Measurements from ENCODE around the gene BICRA.
"Not testable (repeated sequence)": the region's sequence is repeated elsewhere in the genome, so short reads cannot be mapped to it uniquely, and the experiment has no call there.

Gene BICRA

DNA sequence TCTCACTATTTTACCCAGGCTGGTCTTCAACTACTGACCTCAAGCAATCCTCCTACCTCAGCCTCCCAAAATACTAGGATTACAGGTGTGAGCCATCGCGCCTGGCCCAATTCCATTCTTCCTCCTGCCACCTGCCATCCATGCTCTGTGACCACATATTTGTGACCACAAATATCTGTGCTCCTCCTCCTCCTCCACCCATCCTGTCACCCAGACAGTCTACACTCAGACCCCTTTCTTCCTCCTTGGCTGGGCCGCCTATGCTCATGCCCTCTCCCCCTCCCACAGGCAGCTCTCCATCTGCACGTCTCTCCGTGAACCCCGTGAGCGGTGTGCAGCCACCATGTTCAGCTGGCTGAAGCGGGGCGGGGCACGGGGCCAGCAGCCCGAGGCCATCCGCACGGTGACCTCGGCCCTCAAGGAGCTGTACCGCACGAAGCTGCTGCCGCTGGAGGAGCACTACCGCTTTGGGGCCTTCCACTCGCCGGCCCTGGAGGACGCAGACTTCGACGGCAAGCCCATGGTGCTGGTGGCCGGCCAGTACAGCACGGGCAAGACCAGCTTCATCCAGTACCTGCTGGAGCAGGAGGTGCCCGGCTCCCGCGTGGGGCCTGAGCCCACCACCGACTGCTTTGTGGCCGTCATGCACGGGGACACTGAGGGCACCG lies 107.5 kb downstream of the BICRA start:
- DNase-seq, result no peak

DNA sequence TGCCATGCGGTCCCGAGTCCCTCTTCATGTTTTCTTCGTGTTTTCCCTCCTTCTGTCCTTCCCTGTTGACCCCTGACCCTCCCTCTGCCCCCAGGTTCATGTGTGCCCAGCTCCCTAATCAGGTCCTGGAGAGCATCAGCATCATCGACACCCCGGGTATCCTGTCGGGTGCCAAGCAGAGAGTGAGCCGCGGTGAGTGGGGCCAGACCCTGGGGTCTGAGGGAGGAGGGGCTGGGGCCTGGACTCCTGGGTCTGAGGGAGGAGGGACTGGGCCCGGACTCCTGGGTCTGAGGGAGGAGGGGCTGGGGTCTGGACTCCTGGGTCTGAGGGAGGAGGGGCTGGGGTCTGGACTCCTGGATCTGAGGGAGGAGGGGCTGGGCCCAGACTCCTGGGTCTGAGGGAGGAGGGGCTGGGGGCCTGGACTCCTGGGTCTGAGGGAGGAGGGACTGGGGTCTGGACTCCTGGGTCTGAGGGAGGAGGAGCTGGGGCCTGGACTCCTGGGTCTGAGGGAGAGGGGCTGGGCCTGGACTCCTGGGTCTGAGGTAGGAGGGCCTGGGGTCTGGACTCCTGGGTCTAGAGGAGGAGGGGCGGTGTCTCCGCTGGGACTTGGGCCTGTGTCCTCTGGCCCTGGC lies 109.6 kb downstream of the BICRA start:
- DNase-seq, result not testable (repeated sequence)

DNA sequence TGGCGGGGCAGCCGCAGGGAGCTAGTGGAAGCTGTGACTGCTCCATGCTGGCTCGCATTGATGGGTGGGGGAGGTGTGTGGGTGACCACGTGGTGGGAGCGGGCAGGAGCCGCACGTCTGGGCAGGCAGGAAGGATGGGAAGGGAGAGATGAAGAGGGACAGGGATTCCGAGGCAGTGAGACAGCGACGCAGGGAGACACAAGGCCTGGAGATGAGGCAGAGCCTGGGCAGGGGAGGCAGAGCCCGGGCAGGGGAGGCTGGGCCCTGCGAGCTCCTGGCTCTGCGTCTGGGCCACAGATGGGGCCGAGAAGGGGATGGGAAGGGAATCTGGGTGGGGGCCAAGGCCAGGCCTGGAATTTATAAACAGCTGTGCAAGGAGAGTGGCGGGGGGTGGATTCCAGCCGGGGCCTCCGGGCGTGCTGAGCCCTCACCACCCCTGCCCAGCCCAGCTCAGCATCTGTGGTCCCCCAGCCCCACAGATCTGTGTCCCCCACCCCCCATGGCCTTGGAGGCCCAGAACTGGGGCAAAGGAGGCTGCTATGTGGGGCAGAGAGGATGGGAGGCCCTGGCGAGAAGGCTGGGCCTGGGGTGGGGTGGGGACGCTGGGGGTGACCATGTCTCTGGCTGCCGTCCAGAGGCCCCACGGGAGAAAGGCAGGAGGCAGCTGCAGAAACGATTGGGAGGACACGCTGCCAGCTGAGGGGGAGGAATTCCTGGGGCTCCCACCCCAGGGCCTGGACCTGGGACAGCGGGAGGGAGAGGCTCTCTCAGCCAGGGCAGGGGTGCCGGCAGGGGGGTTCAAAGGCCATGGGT lies 110.3 kb downstream of the BICRA start:
- DNase-seq, result peak; percentile 96

DNA sequence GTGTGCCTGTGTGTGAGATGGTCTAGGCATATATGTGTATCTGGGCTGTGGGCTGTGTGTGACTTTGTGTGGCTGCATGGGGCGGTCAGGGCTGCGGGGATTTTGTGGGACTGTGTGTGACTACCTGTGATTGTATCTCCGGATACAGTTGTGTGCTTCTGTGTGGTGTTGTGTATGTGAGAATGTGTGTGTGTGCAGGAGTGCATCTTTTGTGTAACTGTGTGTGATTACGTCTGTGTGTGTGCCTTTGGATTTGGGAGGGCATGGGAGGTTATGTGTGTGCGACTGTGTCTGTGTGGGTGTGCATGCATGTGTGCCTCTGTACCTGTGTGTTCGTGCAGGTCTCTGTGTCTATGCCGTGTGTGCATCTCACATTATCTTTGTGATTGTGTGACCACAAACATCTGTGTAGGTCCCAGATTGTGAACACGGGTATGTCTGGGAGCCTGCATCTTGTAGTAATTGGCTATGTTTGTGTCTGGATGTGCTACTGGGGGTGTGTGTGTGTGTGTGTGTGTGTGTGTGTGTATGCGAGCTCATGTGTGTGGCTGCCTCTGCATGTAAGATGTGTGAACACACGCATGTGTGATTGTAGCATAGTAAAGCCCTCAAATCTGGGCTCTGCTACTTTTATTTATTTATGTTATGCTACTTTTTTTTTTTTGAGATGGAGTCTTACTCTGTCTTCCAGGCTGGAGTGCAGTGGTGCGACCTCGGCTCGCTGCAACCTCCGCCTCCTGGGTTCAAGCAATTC lies 111.9 kb downstream of the BICRA start:
- DNase-seq, result no peak

DNA sequence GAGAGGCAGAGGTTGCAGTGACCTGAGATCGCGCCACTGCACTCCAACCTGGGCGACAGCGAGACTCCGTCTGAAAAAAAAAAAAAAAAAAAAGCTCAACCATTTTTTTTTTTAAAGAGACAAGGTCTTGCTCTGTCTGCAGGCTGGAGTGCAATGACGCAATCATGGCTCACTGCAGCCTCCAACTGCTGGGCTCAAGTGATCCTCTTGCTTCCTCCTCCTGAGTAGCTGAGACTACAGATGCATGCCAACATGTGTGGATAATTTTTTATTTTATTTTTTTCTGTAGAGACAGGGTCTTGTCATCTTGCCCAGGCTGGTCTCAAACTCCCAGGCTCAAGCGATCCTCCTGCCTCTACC lies 114.6 kb downstream of the BICRA start:
- DNase-seq, result peak; percentile 76

DNA sequence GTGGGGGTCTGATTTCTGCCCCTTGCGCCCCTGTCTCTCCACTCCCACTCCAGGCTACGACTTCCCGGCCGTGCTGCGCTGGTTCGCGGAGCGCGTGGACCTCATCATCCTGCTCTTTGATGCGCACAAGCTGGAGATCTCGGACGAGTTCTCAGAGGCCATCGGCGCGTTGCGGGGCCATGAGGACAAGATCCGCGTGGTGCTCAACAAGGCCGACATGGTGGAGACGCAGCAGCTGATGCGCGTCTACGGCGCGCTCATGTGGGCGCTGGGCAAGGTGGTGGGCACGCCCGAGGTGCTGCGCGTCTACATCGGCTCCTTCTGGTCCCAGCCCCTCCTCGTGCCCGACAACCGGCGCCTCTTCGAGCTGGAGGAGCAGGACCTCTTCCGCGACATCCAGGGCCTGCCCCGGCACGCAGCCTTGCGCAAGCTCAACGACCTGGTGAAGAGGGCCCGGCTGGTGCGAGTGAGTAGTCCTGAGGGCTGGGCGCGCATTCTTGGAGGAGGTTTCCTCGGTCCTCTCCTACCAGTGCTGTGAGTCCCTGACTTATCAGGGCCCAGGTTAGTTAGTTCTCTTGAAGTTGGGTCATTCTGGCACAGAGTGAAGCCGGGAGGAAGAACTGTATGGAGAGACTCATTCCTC lies 116.9 kb downstream of the BICRA start:
- no peak for DNase-seq

DNA sequence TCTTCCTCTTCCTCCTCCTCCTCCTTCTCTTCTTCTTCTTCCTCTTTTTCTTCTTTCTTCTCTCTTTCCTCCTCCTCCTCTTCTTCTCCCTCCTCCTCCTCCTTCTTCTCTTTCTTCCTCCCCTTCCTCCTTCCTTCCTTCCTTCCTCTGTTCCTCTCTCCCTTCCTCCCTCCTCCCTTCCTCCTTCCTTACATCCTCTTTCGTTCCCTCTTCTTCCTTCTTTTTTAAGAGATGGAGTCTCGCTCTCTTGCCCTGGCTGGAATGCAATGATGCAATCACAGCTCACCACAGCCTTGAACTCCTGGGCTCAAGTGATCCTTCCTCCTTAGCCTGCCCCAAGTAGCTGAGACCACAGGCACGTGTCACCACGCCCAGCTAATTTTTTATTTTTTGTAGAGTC lies 117.5 kb downstream of the BICRA start:
- no peak for DNase-seq

DNA sequence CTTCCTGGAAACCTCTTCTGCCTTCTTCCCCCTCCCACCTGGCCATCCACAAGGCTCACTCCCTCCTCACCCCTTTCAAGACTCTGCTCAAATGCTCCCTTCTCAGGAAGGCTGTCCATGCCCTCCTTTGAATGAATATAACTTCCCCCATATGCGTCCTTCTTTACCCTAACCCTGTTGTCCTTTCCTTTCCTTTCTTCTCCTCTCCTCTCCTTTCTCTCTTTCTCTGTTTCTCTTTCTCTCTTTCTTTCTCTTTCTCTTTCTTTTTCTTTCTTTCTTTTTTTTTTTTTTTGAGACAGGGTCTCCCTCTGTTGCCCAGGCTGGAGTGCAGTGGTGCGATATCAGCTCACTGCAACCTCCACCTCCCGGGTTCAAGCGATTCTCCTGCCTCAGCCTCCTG lies 119.4 kb downstream of the BICRA start:
- DNase-seq, result not testable (repeated sequence)

DNA sequence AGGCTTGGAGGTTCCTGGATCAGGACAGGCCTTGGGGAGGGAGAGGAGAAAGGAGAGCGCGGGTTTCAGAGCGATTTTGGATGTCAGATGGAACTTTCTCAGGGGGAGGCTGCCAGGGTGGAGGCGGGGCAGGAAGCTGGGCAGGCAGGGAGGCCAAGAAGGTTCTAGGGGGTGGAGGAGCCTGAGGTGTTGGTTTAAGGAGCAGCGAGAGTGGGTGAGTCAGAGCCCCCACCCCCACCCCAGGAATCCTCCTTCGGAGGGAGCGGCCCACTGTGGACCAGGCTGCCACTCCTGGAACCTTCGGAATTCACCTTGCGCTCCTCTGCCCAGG lies 120.5 kb downstream of the BICRA start:
- peak; percentile 80 for DNase-seq

DNA sequence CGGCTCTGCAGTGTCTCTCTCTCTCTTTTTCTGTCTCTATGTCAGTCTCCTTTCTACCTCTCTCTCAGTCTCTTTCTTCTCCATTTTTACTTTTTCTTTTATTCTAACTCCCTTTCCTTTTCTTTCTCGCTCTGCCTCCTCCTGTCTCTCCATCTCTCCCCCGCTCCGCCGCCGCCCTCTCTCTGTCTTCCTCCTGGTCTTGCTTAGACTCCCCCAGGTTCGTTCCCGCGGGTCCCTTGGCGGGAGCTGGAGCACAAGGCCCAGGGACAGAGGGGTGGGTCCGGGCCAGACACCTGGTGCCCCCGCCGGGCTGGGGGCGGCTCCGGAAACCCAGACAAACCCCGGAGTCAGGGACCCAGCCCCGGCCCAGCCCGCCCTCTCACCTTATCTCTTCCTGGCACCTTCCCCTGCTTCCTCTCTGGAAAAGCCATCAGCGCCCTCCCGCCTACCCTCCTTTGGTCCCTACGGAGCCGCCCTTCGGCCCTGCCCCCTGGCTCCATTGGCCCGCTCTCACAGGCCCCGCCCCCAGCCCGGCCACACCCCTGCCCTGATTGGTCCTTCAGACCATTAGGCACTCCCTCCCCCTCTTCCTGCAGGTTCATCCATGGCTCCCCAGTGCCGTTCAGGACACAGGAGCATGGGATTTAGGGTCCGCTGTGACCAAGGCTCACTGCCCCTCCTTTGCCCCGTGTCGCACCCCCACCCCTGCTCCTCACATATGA lies 121.0 kb downstream of the BICRA start:
- DNase-seq, result peak; percentile 60

DNA sequence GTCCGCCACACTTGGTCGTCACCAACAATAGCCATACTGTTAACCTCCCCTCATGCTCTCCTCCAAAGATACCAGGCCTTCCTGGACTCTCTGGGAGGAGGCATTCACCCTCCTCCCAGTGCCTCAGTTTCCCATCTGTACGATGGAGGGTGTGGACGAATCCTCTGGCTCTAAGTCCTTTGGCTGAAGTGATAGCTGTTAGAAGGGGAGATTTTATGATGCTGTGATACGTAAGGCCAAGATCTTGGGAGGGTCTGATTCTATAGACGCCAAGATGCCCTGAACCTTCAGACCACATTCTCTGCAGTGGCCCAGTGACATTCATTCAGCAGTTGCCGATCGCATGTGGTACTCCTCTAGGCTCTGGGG lies 121.6 kb downstream of the BICRA start:
- DNase-seq, result no peak

DNA sequence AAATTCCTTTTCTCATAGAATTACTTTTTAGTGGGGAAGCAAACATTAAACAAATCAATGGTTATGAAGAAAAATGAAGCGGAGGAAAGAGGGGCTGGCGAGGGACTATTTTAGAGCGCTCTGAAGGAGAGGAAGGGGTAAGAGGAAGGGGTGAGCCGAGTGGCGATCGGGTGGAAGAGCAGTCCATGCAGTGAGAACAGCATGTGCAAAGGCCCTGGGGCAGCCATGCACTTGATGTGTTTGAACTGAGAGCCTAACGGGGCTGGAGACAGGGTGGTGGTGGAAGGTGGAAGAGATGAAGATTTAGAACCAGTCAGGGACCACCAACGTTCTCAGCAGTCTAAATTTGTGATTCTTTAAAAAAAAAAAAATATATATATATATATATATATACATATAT lies 122.0 kb downstream of the BICRA start:
- no peak for DNase-seq

DNA sequence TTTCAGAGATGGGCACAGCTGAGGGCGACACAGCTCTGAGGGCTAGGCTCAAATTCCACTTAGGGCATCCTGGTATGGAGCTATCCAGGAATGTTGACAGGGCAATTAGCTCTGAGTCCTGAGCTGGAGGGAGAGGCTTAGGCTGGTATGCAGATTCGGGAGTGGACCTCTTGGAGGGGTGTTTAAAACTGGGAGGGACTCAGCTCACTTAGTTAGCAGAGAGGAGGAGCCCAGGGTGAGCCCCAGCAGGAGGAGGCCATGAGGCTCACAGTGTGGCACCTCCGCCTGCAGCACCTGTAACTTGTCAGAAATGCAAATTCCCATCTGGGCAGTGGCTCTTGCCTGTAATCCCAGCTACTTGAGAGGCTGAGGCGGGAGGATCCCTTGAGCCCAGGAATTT lies 126.2 kb downstream of the BICRA start:
- DNase-seq, result no peak

DNA sequence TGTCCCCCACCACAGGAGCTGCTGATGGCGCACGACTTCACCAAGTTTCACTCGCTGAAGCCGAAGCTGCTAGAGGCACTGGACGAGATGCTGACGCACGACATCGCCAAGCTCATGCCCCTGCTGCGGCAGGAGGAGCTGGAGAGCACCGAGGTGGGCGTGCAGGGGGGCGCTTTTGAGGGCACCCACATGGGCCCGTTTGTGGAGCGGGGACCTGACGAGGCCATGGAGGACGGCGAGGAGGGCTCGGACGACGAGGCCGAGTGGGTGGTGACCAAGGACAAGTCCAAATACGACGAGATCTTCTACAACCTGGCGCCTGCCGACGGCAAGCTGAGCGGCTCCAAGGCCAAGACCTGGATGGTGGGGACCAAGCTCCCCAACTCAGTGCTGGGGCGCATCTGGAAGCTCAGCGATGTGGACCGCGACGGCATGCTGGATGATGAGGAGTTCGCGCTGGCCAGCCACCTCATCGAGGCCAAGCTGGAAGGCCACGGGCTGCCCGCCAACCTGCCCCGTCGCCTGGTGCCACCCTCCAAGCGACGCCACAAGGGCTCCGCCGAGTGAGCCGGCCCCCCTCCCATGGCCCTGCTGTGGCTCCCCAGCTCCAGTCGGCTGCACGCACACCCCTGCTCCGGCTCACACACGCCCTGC lies 132.1 kb downstream of the BICRA start:
- DNase-seq, result peak; percentile 34

DNA sequence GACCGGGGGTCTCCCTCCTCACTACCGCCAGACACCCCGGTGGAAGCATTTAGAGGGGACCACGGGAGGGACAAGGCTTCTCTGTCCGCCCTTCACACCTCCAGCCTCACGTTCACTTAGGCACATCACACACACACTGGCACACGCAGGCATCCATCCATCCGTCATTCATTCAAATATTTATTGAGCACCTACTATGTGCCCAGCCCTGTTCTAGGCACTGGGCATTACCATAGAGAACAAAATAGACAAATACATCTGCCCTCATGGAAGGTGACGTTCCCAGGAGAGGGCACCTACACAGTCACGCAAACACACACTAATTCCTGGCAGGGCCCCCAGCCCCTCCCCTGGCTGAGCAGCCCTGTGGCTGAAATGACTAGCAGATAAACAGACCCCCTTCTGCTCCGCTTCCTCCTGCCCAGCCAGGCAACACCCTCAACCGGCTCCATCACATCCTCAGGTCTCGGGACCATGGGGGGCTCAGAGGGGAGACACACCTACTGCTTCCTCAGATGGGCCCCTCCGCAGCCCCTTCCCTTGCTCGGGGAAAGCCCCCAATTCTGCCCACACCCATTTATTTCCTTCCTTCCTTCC lies 132.7 kb downstream of the BICRA start:
- peak; percentile 43 for DNase-seq

DNA sequence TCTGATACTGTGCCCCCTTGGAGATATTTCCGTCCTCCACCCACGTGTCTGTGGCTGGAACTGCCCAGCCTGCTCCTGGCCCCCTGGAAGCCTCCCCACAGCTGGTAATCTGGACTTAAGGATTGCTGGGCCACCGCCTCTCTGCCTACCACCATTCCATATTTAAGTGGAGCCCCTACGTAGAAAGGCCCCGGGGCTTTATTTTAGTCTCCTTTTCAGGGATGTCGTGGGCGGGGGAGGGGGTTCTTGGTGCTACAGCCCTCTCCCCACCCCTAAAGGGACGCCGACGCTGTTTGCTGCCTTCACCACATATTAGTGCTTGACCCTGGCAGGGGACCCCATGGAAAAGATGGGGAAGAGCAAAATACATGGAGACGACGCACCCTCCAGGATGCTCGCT lies 133.7 kb downstream of the BICRA start:
- peak; percentile 66 for DNase-seq

DNA sequence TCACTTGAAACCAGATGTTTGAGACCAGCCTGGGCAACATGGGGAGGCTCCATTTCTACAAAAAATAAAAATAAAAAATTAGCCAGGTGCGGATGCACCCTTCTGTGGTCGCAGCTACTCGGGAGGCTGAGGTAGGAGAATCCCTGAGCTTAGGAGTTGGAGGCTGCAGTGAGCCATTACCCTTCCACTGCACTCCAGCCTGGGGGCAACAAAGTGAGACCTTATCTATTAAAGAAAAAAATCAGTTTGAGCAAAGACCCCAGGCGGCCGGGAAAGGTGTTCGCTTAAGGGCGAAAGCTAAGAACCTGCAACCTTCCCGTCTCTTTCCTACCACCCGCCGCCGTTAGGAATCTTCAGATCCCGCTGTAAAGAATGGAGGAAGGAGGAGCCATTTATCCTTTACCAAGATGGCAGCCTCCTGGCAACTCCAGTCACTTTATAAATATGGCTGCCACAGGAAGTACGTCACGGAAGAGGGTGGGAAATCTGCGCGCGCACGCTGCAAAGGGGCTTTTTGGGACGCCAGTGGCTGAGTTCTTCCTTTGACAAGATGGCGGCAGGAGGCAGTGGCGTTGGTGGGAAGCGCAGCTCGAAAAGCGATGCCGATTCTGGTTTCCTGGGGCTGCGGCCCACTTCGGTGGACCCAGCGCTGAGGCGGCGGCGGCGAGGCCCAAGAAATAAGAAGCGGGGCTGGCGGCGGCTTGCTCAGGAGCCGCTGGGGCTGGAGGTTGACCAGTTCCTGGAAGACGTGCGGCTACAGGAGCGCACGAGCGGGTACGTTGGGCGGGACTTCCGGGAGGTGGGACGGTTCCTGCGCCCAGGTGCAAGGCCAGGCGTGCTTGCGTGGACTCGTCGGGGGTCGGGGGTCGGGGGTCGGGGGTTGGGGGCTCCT lies 136.3 kb downstream of the BICRA start, which contains the start of gene NOP53:
Gene NOP53 (plus strand): TSS at position 537 of the 892 bp plus-strand sequence. CDS start 14 bp downstream, at position 551.
- peak; percentile 99 for DNase-seq

DNA sequence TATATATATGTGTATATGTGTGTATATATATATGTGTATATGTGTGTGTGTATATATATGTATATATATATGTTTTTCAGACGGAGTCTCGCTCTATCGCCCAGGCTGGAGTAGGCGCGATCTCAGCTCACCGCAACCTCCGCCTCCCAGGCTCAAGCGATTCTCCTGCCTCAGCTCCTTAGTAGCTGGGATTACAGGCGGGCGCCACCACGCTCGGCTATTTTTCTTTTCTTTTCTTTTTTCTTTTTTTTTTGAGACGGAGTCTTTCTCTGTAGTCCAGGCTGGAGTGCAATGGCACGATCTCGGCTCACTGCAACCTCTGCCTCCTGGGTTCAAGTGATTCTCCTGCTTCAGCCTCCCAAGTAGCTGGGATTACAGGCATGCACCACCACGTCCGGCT lies 137.2 kb downstream of the BICRA start:
- DNase-seq, result not testable (repeated sequence)

DNA sequence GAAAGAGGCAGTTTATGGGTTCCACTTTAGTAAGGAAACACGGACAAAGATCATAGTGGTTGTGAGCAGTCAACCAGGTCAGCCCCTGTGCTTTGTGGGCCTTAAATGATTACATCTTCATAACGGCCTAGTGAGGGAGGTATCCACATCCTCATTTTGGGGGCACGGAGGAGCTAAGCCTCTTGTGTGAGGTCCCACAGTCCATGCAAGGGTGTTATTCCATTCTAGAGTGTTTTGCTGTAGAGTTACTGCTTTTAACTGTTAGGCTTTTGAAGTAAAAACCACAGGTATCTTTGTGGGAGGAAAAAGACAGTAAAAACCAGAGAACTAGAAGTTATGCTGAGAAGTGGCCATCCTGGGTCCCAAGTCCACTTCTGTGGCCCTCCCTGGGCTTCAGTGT lies 140.4 kb downstream of the BICRA start:
- DNase-seq, result no peak

DNA sequence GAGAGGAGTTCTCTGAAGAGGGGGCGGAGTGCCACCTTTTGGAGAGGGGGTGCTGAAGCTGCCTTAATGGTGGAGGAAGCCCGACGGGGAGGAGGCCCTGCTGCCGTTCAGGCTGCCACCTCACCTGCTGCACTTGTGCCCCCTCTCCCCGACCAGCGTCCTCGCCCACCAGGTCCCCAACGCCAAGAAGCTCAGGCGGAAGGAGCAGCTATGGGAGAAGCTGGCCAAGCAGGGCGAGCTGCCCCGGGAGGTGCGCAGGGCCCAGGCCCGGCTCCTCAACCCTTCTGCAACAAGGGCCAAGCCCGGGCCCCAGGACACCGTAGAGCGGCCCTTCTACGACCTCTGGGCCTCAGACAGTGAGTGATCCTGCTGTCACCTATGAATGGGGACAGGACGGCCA lies 141.8 kb downstream of the BICRA start:
- DNase-seq, result no peak

Measured in femur (tissue), 1 donor.